ENCODE data around the gene ARHGEF26. TPM values are rescaled to one million over a fixed set of nuclear protein-coding genes. Genes with fewer than 3 reads are reported as not detected.

The ARHGEF26 gene
- total RNA-seq, 1 donor: 1.7 TPM

DNA sequence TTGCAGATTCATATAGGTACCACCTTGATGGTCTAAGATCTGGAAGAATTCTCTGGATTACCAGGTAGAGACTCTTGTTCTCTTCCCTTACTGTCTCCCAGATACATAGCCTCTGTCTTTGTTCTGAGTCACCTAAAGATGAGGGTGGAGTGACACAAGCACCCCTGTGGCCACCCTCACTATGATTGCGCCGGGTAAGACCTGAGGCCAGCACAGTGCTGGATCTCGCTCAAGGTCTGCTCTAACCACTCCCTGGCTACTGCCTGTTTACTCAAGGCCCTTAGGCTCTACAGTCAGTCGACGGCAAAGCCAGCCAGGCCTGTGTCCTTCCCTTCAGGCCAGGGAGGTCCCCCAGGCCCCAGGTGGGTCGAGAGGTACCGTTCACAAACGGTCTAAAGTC lies 88.3 kb downstream of the ARHGEF26 start:
- H3K4me3 ChIP-seq (ENCODE audit: low read depth, low read length): no peak overlapping the region
- no peak for DNase-seq (ENCODE audit: low read depth)
- TF ChIP-seq, protein P1, sequence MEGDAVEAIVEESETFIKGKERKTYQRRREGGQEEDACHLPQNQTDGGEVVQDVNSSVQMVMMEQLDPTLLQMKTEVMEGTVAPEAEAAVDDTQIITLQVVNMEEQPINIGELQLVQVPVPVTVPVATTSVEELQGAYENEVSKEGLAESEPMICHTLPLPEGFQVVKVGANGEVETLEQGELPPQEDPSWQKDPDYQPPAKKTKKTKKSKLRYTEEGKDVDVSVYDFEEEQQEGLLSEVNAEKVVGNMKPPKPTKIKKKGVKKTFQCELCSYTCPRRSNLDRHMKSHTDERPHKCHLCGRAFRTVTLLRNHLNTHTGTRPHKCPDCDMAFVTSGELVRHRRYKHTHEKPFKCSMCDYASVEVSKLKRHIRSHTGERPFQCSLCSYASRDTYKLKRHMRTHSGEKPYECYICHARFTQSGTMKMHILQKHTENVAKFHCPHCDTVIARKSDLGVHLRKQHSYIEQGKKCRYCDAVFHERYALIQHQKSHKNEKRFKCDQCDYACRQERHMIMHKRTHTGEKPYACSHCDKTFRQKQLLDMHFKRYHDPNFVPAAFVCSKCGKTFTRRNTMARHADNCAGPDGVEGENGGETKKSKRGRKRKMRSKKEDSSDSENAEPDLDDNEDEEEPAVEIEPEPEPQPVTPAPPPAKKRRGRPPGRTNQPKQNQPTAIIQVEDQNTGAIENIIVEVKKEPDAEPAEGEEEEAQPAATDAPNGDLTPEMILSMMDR (IDR thresholded peaks at IDR 0.05; ENCODE audit: insufficient read depth, low read depth, low read length): no peak

DNA sequence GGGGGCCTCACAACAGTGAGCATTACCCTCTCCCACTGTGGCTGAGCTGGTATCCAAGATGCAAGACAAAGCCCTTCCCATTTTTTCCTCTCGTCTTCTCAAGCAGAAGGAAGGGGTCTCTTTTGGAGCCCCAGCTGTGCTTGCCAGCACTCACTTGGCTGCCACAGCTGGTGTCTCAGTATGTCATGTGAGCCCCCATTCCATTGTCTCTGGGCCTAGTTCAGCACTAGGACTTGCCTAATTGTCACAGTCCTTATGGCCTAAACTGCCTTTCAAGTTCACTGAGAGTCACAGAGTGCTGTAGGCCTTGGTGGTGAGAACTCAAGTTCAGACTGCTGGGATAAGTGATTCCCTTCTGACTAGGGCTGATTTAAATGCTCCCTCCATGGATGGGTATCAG lies 89.8 kb downstream of the ARHGEF26 start:
- H3K4me3 ChIP-seq (ENCODE audit: low read depth, low read length): no peak overlapping the region
- no peak for DNase-seq (ENCODE audit: low read depth)
- TF ChIP-seq, protein P1 (IDR thresholded peaks at IDR 0.05; ENCODE audit: insufficient read depth, low read depth, low read length): no peak

DNA sequence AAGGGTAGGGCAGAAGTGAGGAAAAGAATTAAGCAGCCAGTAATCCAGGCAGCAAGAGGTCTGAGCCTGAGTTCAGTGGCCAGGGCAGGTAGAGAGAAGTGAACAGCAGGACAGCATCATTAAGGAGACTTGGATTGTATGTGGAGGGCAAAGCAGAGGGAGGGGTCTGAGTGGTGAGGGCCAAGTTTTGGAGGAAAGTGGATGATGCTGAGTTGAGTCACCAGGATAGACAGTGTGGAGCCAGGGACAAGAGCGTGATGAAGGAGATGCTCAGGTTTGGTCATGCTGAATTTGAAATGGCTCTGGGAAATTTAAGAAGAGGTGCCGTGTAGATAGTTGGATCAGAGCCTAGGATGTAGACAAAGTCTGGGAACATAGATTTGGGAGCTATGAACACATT lies 93.1 kb downstream of the ARHGEF26 start:
- DNase-seq (ENCODE audit: low read depth): no peak
- H3K4me3 ChIP-seq (ENCODE audit: low read depth, low read length): no peak overlapping the region
- TF ChIP-seq, protein P1 (IDR thresholded peaks at IDR 0.05; ENCODE audit: insufficient read depth, low read depth, low read length): no peak

DNA sequence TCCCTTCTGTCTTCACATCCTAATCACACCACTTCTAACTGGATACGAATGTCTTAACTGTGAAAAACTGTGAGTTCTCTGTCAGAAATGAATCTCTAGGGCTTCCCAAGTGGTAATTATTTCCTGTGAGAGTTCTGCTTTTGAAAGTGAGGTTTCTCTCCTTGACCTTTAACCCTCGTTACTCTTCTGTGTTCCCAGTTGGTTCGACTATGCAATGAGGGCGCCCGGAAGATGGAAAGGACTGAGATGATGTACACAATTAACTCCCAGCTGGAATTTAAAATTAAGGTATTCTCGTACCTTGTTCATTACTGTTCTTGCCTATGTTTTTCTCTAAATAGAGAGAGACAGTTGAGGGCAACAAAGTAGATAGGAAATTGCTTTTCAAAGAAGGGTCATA lies 96.5 kb downstream of the ARHGEF26 start:
- H3K4me3 ChIP-seq (ENCODE audit: low read depth, low read length): no peak overlapping the region
- TF ChIP-seq, protein P1 (IDR thresholded peaks at IDR 0.05; ENCODE audit: insufficient read depth, low read depth, low read length): no peak
- no peak for DNase-seq (ENCODE audit: low read depth)

DNA sequence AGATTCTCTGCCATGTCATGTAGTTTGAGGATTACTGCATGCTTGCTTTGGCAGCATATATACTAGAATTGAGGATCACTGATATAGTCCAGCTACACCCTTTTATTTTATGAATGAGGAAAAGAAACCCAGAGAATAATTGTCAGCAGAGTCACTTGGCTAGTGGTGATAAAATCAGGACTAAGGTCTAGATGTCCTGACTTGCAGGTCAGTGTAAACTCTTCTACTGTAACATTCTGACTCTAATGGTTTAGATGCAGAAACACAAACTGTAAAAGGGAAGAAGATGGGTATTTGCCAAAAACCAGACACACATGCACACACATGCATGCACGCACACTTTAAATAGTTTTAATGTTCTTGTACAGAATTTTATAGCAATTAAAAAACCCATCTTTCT lies 97.5 kb downstream of the ARHGEF26 start:
- DNase-seq (ENCODE audit: low read depth): no peak
- H3K4me3 ChIP-seq (ENCODE audit: low read depth, low read length): no peak overlapping the region
- TF ChIP-seq, protein P1 (IDR thresholded peaks at IDR 0.05; ENCODE audit: insufficient read depth, low read depth, low read length): no peak

DNA sequence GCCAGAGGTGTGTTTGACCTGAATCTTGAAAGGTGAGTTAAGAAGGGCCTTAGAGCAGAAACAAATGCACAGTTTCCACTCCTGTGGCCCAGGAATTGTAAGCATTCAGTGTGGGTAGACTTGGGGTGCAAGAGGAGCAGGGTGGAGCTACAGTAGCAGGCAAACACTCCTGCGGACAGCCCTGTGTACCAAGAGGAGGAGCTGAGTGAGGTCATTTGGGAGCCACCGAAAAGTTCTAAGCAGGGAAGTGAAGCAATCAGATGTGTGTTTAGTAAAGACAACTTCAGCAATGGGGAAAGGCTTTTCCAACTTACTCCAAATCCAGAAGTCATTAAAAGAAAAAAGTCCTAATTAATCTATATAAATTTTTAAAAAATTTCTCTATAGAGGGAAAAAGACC lies 99.3 kb downstream of the ARHGEF26 start:
- TF ChIP-seq, protein P1 (IDR thresholded peaks at IDR 0.05; ENCODE audit: insufficient read depth, low read depth, low read length): no peak
- DNase-seq (ENCODE audit: low read depth): no peak
- H3K4me3 ChIP-seq (ENCODE audit: low read depth, low read length): no peak overlapping the region

DNA sequence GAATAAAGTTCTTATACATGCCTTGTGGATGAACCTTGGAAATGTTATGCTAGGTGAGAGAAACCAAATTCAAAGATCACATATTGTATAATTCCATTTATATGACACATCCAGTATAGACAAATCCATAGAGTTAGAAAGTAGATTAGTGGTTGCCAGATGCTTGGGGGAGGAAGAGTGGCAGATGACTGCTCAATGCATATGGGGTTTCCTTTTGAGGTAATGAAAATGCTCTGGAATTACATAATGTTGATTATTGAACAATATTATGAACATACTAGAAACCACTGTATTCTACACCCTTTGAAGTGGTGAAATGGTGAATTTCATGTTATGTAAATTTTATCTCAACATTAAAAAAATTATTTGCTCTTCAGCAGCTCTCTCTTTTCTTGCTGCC lies 102.3 kb downstream of the ARHGEF26 start:
- no peak overlapping the region for H3K4me3 ChIP-seq (ENCODE audit: low read depth, low read length)
- TF ChIP-seq, protein P1 (IDR thresholded peaks at IDR 0.05; ENCODE audit: insufficient read depth, low read depth, low read length): no peak
- no peak for DNase-seq (ENCODE audit: low read depth)
